ENCODE results near the gene C6orf47. TPM values are rescaled to one million over a fixed set of nuclear protein-coding genes. Genes with fewer than 3 reads are reported as not detected.
A peak's percentile ranks its signal among the peaks of the same experiment; 100 is the strongest.
"Not testable (repeated sequence)": the region's sequence is repeated elsewhere in the genome, so short reads cannot be mapped to it uniquely, and the experiment has no call there.

C6orf47 gene
- polyA plus RNA-seq (2013, experiment 1 of 4), result 14.2 TPM
- 14.9 TPM for polyA plus RNA-seq (2013, experiment 2 of 4)
- 10.1 TPM for polyA plus RNA-seq (2013, experiment 3 of 4)
- polyA plus RNA-seq (2013, experiment 4 of 4), result 10.9 TPM

- Histone ChIP-seq H3K27ac (ENCODE audit: insufficient read depth, low read depth, low read length, poor library complexity, severe bottlenecking) (peak within 1 kb of the TSS; percentile 62), H3K9me3 (ENCODE audit: control insufficient read depth, low read length) (no peaks in the 10 kb centered on the region), H3K4me3 (ENCODE audit: insufficient read depth, low read depth, low read length) (peak within 1 kb of the TSS; percentile 66), H3K4me1 (ENCODE audit: control insufficient read depth, insufficient read depth, low read length) (peaks cover 31% of the 10 kb centered on the region), H3K36me3 (ENCODE audit: control insufficient read depth, insufficient read depth, low read length) (no peaks in the 10 kb centered on the region), H3K27me3 (ENCODE audit: control insufficient read depth, insufficient read depth, low read length, poor library complexity, severe bottlenecking) (no peaks in the 10 kb centered on the region)
- WGBS, 2 experiments, result 1 to 2% methylated on average over 52 of the region's 52 CpGs
Observed at GRCh38 chr6:31660381-31661261, at the start of gene C6orf47. C6orf47 (minus strand) TSS chr6:31660778; CDS start chr6:31659947, 831 bp downstream.

- H3K27ac ChIP-seq (ENCODE audit: insufficient read depth, low read depth, low read length, poor library complexity, severe bottlenecking); H3K4me3 ChIP-seq (ENCODE audit: insufficient read depth, low read depth, low read length); H3K36me3 ChIP-seq (ENCODE audit: control insufficient read depth, insufficient read depth, low read length); H3K9me3 ChIP-seq (ENCODE audit: control insufficient read depth, low read length): not testable (repeated sequence)
- Histone ChIP-seq H3K27me3 (ENCODE audit: control insufficient read depth, insufficient read depth, low read length, poor library complexity, severe bottlenecking) (peaks cover 51% of the 10 kb centered on the region), H3K4me1 (ENCODE audit: control insufficient read depth, insufficient read depth, low read length) (peaks cover 23% of the 10 kb centered on the region)
- WGBS, 2 experiments, result 90 to 93% methylated on average over 11 of the region's 11 CpGs
Observed at GRCh38 chr6:31709157-31709556, 48.6 kb upstream of the C6orf47 start.

- no peaks in the 10 kb centered on the region for H3K36me3 ChIP-seq (ENCODE audit: control insufficient read depth, insufficient read depth, low read length)
- H3K27me3 ChIP-seq (ENCODE audit: control insufficient read depth, insufficient read depth, low read length, poor library complexity, severe bottlenecking), result peaks cover 51% of the 10 kb centered on the region
- H3K4me3 ChIP-seq (ENCODE audit: insufficient read depth, low read depth, low read length), result no peak overlapping the region
- no peaks in the 10 kb centered on the region for H3K9me3 ChIP-seq (ENCODE audit: control insufficient read depth, low read length)
- H3K4me1 ChIP-seq (ENCODE audit: control insufficient read depth, insufficient read depth, low read length), result peaks cover 14% of the 10 kb centered on the region
- no peak overlapping the region for H3K27ac ChIP-seq (ENCODE audit: insufficient read depth, low read depth, low read length, poor library complexity, severe bottlenecking)
- WGBS, 2 experiments, result 90 to 93% methylated on average over 2 of the region's 3 CpGs
Observed at GRCh38 chr6:31708224-31708623, 47.6 kb upstream of the C6orf47 start.

GRCh38 chr6:31707701-31708100, 47.1 kb upstream of the C6orf47 start:
- WGBS, 2 experiments, result 90 to 94% methylated on average over 10 of the region's 10 CpGs
- H3K36me3 ChIP-seq (ENCODE audit: control insufficient read depth, insufficient read depth, low read length), result no peaks in the 10 kb centered on the region
- peaks cover 49% of the 10 kb centered on the region for H3K27me3 ChIP-seq (ENCODE audit: control insufficient read depth, insufficient read depth, low read length, poor library complexity, severe bottlenecking)

GRCh38 chr6:31706599-31706998, 46.0 kb upstream of the C6orf47 start, which contains the start of gene LY6G6F:
LY6G6F (plus strand) TSS chr6:31706866; CDS start chr6:31706907, 41 bp downstream.
- H3K4me1 ChIP-seq (ENCODE audit: control insufficient read depth, insufficient read depth, low read length), result peaks cover 11% of the 10 kb centered on the region
- no peaks in the 10 kb centered on the region for H3K9me3 ChIP-seq (ENCODE audit: control insufficient read depth, low read length)
- 72 to 87% methylated on average over 3 of the region's 3 CpGs for WGBS, 2 experiments
- no peak within 1 kb of the TSS for H3K27ac ChIP-seq (ENCODE audit: insufficient read depth, low read depth, low read length, poor library complexity, severe bottlenecking)
- H3K36me3 ChIP-seq (ENCODE audit: control insufficient read depth, insufficient read depth, low read length), result no peaks in the 10 kb centered on the region
- peaks cover 38% of the 10 kb centered on the region for H3K27me3 ChIP-seq (ENCODE audit: control insufficient read depth, insufficient read depth, low read length, poor library complexity, severe bottlenecking)
- H3K4me3 ChIP-seq (ENCODE audit: insufficient read depth, low read depth, low read length), result no peak within 1 kb of the TSS

More at GRCh38 chr6:31707701-31708100, 47.1 kb upstream of the C6orf47 start:
- Histone ChIP-seq H3K27ac (ENCODE audit: insufficient read depth, low read depth, low read length, poor library complexity, severe bottlenecking) (no peak overlapping the region), H3K4me3 (ENCODE audit: insufficient read depth, low read depth, low read length) (no peak overlapping the region), H3K9me3 (ENCODE audit: control insufficient read depth, low read length) (no peaks in the 10 kb centered on the region), H3K4me1 (ENCODE audit: control insufficient read depth, insufficient read depth, low read length) (peaks cover 12% of the 10 kb centered on the region)

- no peak overlapping the region for H3K27ac ChIP-seq (ENCODE audit: insufficient read depth, low read depth, low read length, poor library complexity, severe bottlenecking)
- H3K4me3 ChIP-seq (ENCODE audit: insufficient read depth, low read depth, low read length), result no peak overlapping the region
- H3K4me1 ChIP-seq (ENCODE audit: control insufficient read depth, insufficient read depth, low read length), result peaks cover 9% of the 10 kb centered on the region
- peaks cover 32% of the 10 kb centered on the region for H3K27me3 ChIP-seq (ENCODE audit: control insufficient read depth, insufficient read depth, low read length, poor library complexity, severe bottlenecking)
- H3K9me3 ChIP-seq (ENCODE audit: control insufficient read depth, low read length), result no peaks in the 10 kb centered on the region
- no peaks in the 10 kb centered on the region for H3K36me3 ChIP-seq (ENCODE audit: control insufficient read depth, insufficient read depth, low read length)
- 93 to 95% methylated on average over 6 of the region's 6 CpGs for WGBS, 2 experiments
Observed at GRCh38 chr6:31705931-31706330, 45.4 kb upstream of the C6orf47 start.

- Histone ChIP-seq H3K27ac (ENCODE audit: insufficient read depth, low read depth, low read length, poor library complexity, severe bottlenecking) (peak within 1 kb of the TSS; percentile 89), H3K4me3 (ENCODE audit: insufficient read depth, low read depth, low read length) (peak within 1 kb of the TSS; percentile 88), H3K36me3 (ENCODE audit: control insufficient read depth, insufficient read depth, low read length) (no peaks in the 10 kb centered on the region), H3K27me3 (ENCODE audit: control insufficient read depth, insufficient read depth, low read length, poor library complexity, severe bottlenecking) (peaks cover 18% of the 10 kb centered on the region), H3K9me3 (ENCODE audit: control insufficient read depth, low read length) (no peaks in the 10 kb centered on the region), H3K4me1 (ENCODE audit: control insufficient read depth, insufficient read depth, low read length) (peaks cover 9% of the 10 kb centered on the region)
- 4% methylated on average over 54 of the region's 54 CpGs for WGBS, 2 experiments
Observed at GRCh38 chr6:31702819-31703716, 42.5 kb upstream of the C6orf47 start, which contains the start of gene ABHD16A. ABHD16A (minus strand) TSS chr6:31703324; CDS start chr6:31703281, 43 bp downstream.

- WGBS, 2 experiments, result 4 to 6% methylated on average over 9 to 10 of the region's 10 CpGs
- Histone ChIP-seq H3K36me3 (ENCODE audit: control insufficient read depth, insufficient read depth, low read length) (no peaks in the 10 kb centered on the region), H3K4me1 (ENCODE audit: control insufficient read depth, insufficient read depth, low read length) (peaks cover 9% of the 10 kb centered on the region), H3K27me3 (ENCODE audit: control insufficient read depth, insufficient read depth, low read length, poor library complexity, severe bottlenecking) (peaks cover 11% of the 10 kb centered on the region), H3K27ac (ENCODE audit: insufficient read depth, low read depth, low read length, poor library complexity, severe bottlenecking) (peak overlapping the region; percentile 89), H3K4me3 (ENCODE audit: insufficient read depth, low read depth, low read length) (peak overlapping the region; percentile 88), H3K9me3 (ENCODE audit: control insufficient read depth, low read length) (no peaks in the 10 kb centered on the region)
Observed at GRCh38 chr6:31702405-31702818, 41.8 kb upstream of the C6orf47 start.

- 64 to 68% methylated on average over 7 of the region's 7 CpGs for WGBS, 2 experiments
- H3K27ac ChIP-seq (ENCODE audit: insufficient read depth, low read depth, low read length, poor library complexity, severe bottlenecking), result no peak overlapping the region
Observed at GRCh38 chr6:31701666-31702404, 41.3 kb upstream of the C6orf47 start.

More at GRCh38 chr6:31701666-31702404, 41.3 kb upstream of the C6orf47 start:
- Histone ChIP-seq H3K4me1 (ENCODE audit: control insufficient read depth, insufficient read depth, low read length) (peaks cover 9% of the 10 kb centered on the region), H3K36me3 (ENCODE audit: control insufficient read depth, insufficient read depth, low read length) (no peaks in the 10 kb centered on the region), H3K4me3 (ENCODE audit: insufficient read depth, low read depth, low read length) (peak overlapping the region; percentile 88), H3K27me3 (ENCODE audit: control insufficient read depth, insufficient read depth, low read length, poor library complexity, severe bottlenecking) (peaks cover 6% of the 10 kb centered on the region), H3K9me3 (ENCODE audit: control insufficient read depth, low read length) (no peaks in the 10 kb centered on the region)
